IMR-90 (cell line): ENCODE results near the gene CIITA.

Experiments
- BHLHE40 ChIP-seq: fragments of 150-350 bp; IDR thresholded peaks from 2 replicates; pipeline ENCODE4 v1.6.1; 2016; ENCODE audit warnings: mild to moderate bottlenecking, low read depth, low read length
- CEBPB ChIP-seq: IDR thresholded peaks from 2 replicates; pipeline ENCODE4 v1.6.1; 2012; ENCODE audit warnings: low read depth, low read length, improper control_type of control experiment
- CTCF ChIP-seq: conservative IDR thresholded peaks from 2 replicates; pipeline ENCODE4 v1.5.1; 2012; ENCODE audit warnings: mild to moderate bottlenecking, low read depth, low read length, improper control_type of control experiment
- MXI1 ChIP-seq: IDR thresholded peaks from 2 replicates; pipeline ENCODE4 v1.6.1; 2012; ENCODE audit warnings: low read depth, mild to moderate bottlenecking, low read length, moderate library complexity, borderline replicate concordance
- POLR2A ChIP-seq: IDR thresholded peaks from 2 replicates; pipeline ENCODE4 v1.6.1; 2012; ENCODE audit warnings: mild to moderate bottlenecking, low read depth, low read length
- RAD21 ChIP-seq: IDR thresholded peaks from 2 replicates; pipeline ENCODE4 v1.6.1; 2012; ENCODE audit warnings: low read length, improper control_type of control experiment
- RFX5 ChIP-seq: IDR thresholded peaks from 2 replicates; pipeline ENCODE4 v1.8.0; 2012; ENCODE audit warnings: low read depth, mild to moderate bottlenecking, low read length, moderate library complexity
- USF2 ChIP-seq: fragments of 150-350 bp; IDR thresholded peaks from 2 replicates; pipeline ENCODE4 v1.6.1; 2017; ENCODE audit warnings: mild to moderate bottlenecking, antibody characterized with exemption, low read length, low read depth

- no peak for TF ChIP-seq POLR2A
- TF ChIP-seq USF2, result no peak
- TF ChIP-seq RAD21, result no peak
- no peak for TF ChIP-seq CTCF
- no peak for TF ChIP-seq CEBPB
- TF ChIP-seq MXI1, result no peak
- TF ChIP-seq BHLHE40, result no peak
- no peak for TF ChIP-seq RFX5
Measured at GRCh38 chr16:10943064-10943353, 66.0 kb downstream of the CIITA start.
